HCT116 (cell line): ENCODE measurements around the gene ACTN1. TPM values are rescaled to one million over a fixed set of nuclear protein-coding genes. Genes with fewer than 3 reads are reported as not detected.

ENCODE experiments used
- ATAC-seq: fragments of 200-7000 bp; cut with Tn5 transposase; 2 replicates; pipeline ENCODE4 v1.9.1; 2020; ENCODE audit warnings: mild to moderate bottlenecking, moderate library complexity
- BruUV-seq: library from RNA; stranded (reverse); fragments of 400-500 nt; replicated peaks from 2 replicates; lab custom pipeline; 2021; lab: Mats Ljungman, UMichigan
- CTCF ChIA-PET: fragments of 300-600 bp; sonication (Branson Sonifier 250); formaldehyde crosslinking; loops from one replicate; lab custom pipeline; 2021; ENCODE audit warnings: antibody characterized with exemption; lab: Charles Lee
- POLR2A ChIA-PET: fragments of 300-600, 350-600 bp; sonication (Branson Sonifier 250); formaldehyde crosslinking; loops from one replicate; lab custom pipeline; 2021; ENCODE audit warnings: antibody characterized with exemption; lab: Charles Lee
- RAD21 ChIA-PET, 2 experiments: fragments of 300-600 bp; sonication (Branson Sonifier 250); formaldehyde crosslinking; loops; one replicate each; lab custom pipeline; 2023; ENCODE audit warnings: low total read pairs in 2 of 2; ENCODE audit not compliant: uncharacterized antibody in 2 of 2, unreplicated experiment in 2 of 2, low non-redundant PET in 1 of 2; lab: Charles Lee
- DNase-seq: peaks from one replicate; pipeline ENCODE4 v3.0.0-alpha.2; 2010; ENCODE audit warnings: low read depth, low spot score
- H2AFZ ChIP-seq: fragments of 200-600 bp; shearing (Covaris generic), sonication (generic); 2 replicates; pipeline ENCODE4 v1.6.1; 2017; ENCODE audit warnings: low read depth, mixed run types, mixed read lengths, antibody characterized with exemption, low read length; ENCODE audit not compliant: poor library complexity, severe bottlenecking
- H3K27ac ChIP-seq: 2 replicates; pipeline ENCODE4 v1.5.1; 2012; ENCODE audit warnings: low read depth, low read length
- H3K27me3 ChIP-seq: fragments of 200-600 bp; sonication (generic); 2 replicates; pipeline ENCODE4 v1.6.1; 2016; ENCODE audit warnings: mixed run types, low read length, mixed read lengths; ENCODE audit not compliant: insufficient read depth
- H3K36me3 ChIP-seq, 2 experiments: fragments of 200-500 bp in 1 of 2; fragments of 200-600 bp in 1 of 2; sonication (Bioruptor generic) in 1 of 2; sonication (generic) in 1 of 2; 2 replicates each; pipeline versions ENCODE4 v1.5.1 to v1.6.1; 2014 to 2016; ENCODE audit warnings: low read length in 2 of 2, inconsistent platforms in 1 of 2, mixed read lengths in 1 of 2, mixed run types in 1 of 2; ENCODE audit not compliant: insufficient read depth in 2 of 2, control insufficient read depth in 1 of 2
- H3K4me1 ChIP-seq, 2 experiments: fragments of 200-600 bp in 1 of 2; sonication (generic) in 1 of 2; 2 replicates each; pipeline versions ENCODE4 v1.5.1 to v1.6.1; 2012 to 2017; ENCODE audit warnings: low read length in 2 of 2, inconsistent platforms in 1 of 2, mild to moderate bottlenecking in 1 of 2, mixed read lengths in 1 of 2, mixed run types in 1 of 2, moderate library complexity in 1 of 2; ENCODE audit not compliant: insufficient read depth in 2 of 2, control insufficient read depth in 1 of 2
- H3K4me2 ChIP-seq: fragments of 200-600 bp; sonication (generic); 2 replicates; pipeline ENCODE4 v1.6.1; 2017; ENCODE audit warnings: mixed run types, low read length, mixed read lengths
- H3K4me3 ChIP-seq, 2 experiments: fragments of 200-600 bp in 1 of 2; sonication (generic) in 1 of 2; replicated peaks in 1 of 2; 2 replicates each; pipeline ENCODE4 v1.5.1; 2011 to 2016; ENCODE audit warnings: low read length in 2 of 2, control low read depth in 1 of 2, low read depth in 1 of 2, mild to moderate bottlenecking in 1 of 2, mixed read lengths in 1 of 2, mixed run types in 1 of 2
- H3K79me2 ChIP-seq: fragments of 200-600 bp; sonication (generic); 2 replicates; pipeline ENCODE4 v1.6.1; 2017; ENCODE audit warnings: mild to moderate bottlenecking, mixed run types, low read length, moderate library complexity, mixed read lengths; ENCODE audit not compliant: insufficient read depth
- H3K9ac ChIP-seq: fragments of 200-600 bp; sonication (generic); 2 replicates; pipeline ENCODE4 v1.6.1; 2016; ENCODE audit warnings: low read length, mixed read lengths
- H3K9me2 ChIP-seq: fragments of 200-600 bp; sonication (generic), shearing (Covaris generic); 2 replicates; pipeline ENCODE4 v1.6.1; 2017; ENCODE audit warnings: mixed run types, mild to moderate bottlenecking, moderate library complexity; ENCODE audit not compliant: insufficient read depth
- H3K9me3 ChIP-seq, 2 experiments: fragments of 200-500 bp in 1 of 2; fragments of 200-600 bp in 1 of 2; sonication (Bioruptor generic) in 1 of 2; sonication (generic) in 1 of 2; 2 replicates each; pipeline ENCODE4 v1.6.1; 2014 to 2017; ENCODE audit warnings: low read length in 2 of 2, mixed read lengths in 2 of 2, inconsistent platforms in 1 of 2, low read depth in 1 of 2, mild to moderate bottlenecking in 1 of 2, mixed run types in 1 of 2, moderate library complexity in 1 of 2; ENCODE audit not compliant: control insufficient read depth in 1 of 2, insufficient read depth in 1 of 2
- H4K20me1 ChIP-seq: fragments of 200-600 bp; sonication (generic), shearing (Covaris generic); 2 replicates; pipeline ENCODE4 v1.6.1; 2017; ENCODE audit warnings: mixed run types, mild to moderate bottlenecking, moderate library complexity; ENCODE audit not compliant: insufficient read depth
- CBX3 ChIP-seq: IDR thresholded peaks from 2 replicates; pipeline ENCODE4 v1.6.1; 2012; ENCODE audit warnings: low read depth
- EGR1 ChIP-seq: IDR thresholded peaks from 2 replicates; pipeline ENCODE4 v1.6.1; 2012; ENCODE audit warnings: low read depth
- EZH2 ChIP-seq: fragments of 200-600 bp; sonication (generic); IDR thresholded peaks from 2 replicates; pipeline ENCODE4 v1.6.1; 2017; ENCODE audit warnings: antibody characterized with exemption, mixed run types
- EZH2phosphoT487 ChIP-seq: fragments of 200-600 bp; IDR thresholded peaks from 2 replicates; pipeline ENCODE4 v1.6.1; 2018; ENCODE audit warnings: antibody characterized with exemption, borderline replicate concordance
- FOSL1 ChIP-seq: IDR thresholded peaks from 2 replicates; pipeline ENCODE4 v1.6.1; 2012; ENCODE audit warnings: low read depth
- POLR2A ChIP-seq: IDR thresholded peaks from 2 replicates; pipeline ENCODE4 v1.7.0; 2011; ENCODE audit warnings: borderline replicate concordance; ENCODE audit not compliant: insufficient read depth, insufficient read length; ENCODE audit errors: extremely low read depth
- POLR2AphosphoS5 ChIP-seq: IDR thresholded peaks from 2 replicates; pipeline ENCODE4 v1.6.1; 2011; ENCODE audit warnings: mild to moderate bottlenecking, low read depth, low read length, moderate library complexity
- RAD21 ChIP-seq: IDR thresholded peaks from 2 replicates; pipeline ENCODE4 v1.6.1; 2012; ENCODE audit warnings: low read depth, mild to moderate bottlenecking
- SIN3A ChIP-seq: IDR thresholded peaks from 2 replicates; pipeline ENCODE4 v1.6.1; 2012; ENCODE audit warnings: low read depth
- SP1 ChIP-seq: IDR thresholded peaks from 2 replicates; pipeline ENCODE4 v1.6.1; 2012; ENCODE audit warnings: low read depth
- SRF ChIP-seq: IDR thresholded peaks from 2 replicates; pipeline ENCODE4 v1.6.1; 2012; ENCODE audit warnings: low read depth
- YY1 ChIP-seq: IDR thresholded peaks from 2 replicates; pipeline ENCODE4 v1.6.1; 2011; ENCODE audit warnings: low read length, low read depth, moderate library complexity, mild to moderate bottlenecking; ENCODE audit not compliant: insufficient replicate concordance; ENCODE audit errors: extremely low read depth
- ZNF274 ChIP-seq: fragments of 200-500 bp; sonication (Bioruptor generic); IDR thresholded peaks from 2 replicates; pipeline ENCODE4 v1.6.1; 2014; ENCODE audit warnings: mild to moderate bottlenecking, low read depth, low read length, inconsistent platforms
- intact Hi-C: fragments of 100-400 bp; cut with micrococcal nuclease; formaldehyde crosslinking; loops from 2 replicates; pipeline ENCODE4 v1.10.0; 2022
- total RNA-seq: library from RNA; stranded (reverse); gene quantifications from one replicate; pipeline ENCODE4 v1.2.1, GENCODE V29; 2021; ENCODE audit not compliant: unreplicated experiment
- TF ChIP-seq, protein P1 (sequence below), 3 experiments: fragments of 200-600 bp in 1 of 3; sonication (generic) in 1 of 3; IDR thresholded peaks in 2 of 3; conservative IDR thresholded peaks in 1 of 3; 2 replicates each; pipeline ENCODE4 v1.5.1; 2012 to 2017; ENCODE audit warnings: low read depth in 2 of 3, low read length in 2 of 3, antibody characterized with exemption in 1 of 3, borderline replicate concordance in 1 of 3, control low read depth in 1 of 3, mild to moderate bottlenecking in 1 of 3, mixed read lengths in 1 of 3, mixed run types in 1 of 3, moderate library complexity in 1 of 3; ENCODE audit not compliant: insufficient read depth in 1 of 3
- TF ChIP-seq, protein P2 (sequence below): IDR thresholded peaks from 2 replicates; pipeline ENCODE4 v1.6.1; 2012
- TF ChIP-seq, protein P3 (sequence below): IDR thresholded peaks from 2 replicates; pipeline ENCODE4 v1.6.1; 2012
- TF ChIP-seq, protein P4 (sequence below): IDR thresholded peaks from 2 replicates; pipeline ENCODE4 v1.6.1; 2012; ENCODE audit warnings: low read depth

The ACTN1 gene
- total RNA-seq, 1 experiment from 2014 or later = 123 TPM

DNA sequence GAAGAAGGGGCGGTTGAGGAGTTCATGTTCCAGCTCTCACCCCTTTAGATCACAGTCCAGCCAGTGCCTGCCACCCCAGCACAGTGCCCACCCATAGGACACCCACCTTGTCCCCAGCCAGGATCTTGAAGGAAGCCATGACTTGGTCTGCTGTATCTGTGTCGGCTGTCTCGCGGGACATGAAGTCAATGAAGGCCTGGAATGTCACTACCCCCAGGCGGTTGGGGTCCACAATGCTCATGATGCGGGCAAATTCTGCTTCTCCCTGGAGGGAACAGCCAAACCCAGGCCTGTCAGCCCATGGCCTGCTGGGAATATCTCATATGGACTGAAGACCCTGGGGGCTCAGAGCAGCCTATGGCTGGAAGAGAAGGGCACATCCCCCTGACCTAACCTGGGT, 102.1 kb downstream of the ACTN1 start (continued):
- TF ChIP-seq, protein P1, sequence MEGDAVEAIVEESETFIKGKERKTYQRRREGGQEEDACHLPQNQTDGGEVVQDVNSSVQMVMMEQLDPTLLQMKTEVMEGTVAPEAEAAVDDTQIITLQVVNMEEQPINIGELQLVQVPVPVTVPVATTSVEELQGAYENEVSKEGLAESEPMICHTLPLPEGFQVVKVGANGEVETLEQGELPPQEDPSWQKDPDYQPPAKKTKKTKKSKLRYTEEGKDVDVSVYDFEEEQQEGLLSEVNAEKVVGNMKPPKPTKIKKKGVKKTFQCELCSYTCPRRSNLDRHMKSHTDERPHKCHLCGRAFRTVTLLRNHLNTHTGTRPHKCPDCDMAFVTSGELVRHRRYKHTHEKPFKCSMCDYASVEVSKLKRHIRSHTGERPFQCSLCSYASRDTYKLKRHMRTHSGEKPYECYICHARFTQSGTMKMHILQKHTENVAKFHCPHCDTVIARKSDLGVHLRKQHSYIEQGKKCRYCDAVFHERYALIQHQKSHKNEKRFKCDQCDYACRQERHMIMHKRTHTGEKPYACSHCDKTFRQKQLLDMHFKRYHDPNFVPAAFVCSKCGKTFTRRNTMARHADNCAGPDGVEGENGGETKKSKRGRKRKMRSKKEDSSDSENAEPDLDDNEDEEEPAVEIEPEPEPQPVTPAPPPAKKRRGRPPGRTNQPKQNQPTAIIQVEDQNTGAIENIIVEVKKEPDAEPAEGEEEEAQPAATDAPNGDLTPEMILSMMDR (IDR thresholded peaks at IDR 0.05 in 2 of 3, conservative IDR thresholded peaks at IDR 0.05 in 1 of 3; ENCODE audit: borderline replicate concordance in 1 of 3, insufficient read depth in 1 of 3, low read depth in 2 of 3, low read length in 2 of 3) = no peak
- TF ChIP-seq SIN3A = no peak

DNA sequence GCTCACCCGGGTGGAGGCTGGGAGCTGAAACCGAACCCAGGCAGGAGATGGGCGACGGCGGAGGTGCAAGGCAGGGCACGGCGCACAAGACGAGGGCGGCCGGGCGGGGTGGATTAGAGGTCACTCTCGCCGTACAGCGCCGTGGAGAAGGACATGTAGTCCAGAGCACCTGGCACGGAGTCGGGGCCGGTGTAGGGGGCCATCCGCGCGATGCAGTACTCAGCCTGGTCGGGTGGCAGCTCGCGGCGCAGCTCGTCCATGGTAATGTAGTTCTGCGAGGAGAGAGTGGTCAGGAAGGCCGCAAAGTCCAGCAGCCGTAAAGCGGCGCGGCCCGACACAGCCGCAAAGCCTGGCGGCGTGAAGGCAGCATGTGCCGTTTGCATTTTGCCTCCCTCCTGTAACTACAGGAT, 104.4 kb downstream of the ACTN1 start:
- Histone ChIP-seq H3K36me3 (peaks cover 20 to 44% of the 10 kb centered on the region in 2 experiments; a peak in 3 of 4 replicates), H3K9me3 (no peaks in the 10 kb centered on the region), H3K9me2 (no peaks in the 10 kb centered on the region), H3K4me3 (peak overlapping the region; percentile 62 to 64), H3K4me2 (peak overlapping the region; percentile 72), H3K27me3 (no peaks in the 10 kb centered on the region), H2AFZ (no peak overlapping the region), H3K79me2 (peaks cover 8% of the 10 kb centered on the region), H4K20me1 (no peaks in the 10 kb centered on the region), H3K27ac (peak overlapping the region; percentile 67), H3K4me1 (peaks cover 0 to 10% of the 10 kb centered on the region in 2 experiments; a peak in 2 of 4 replicates), H3K9ac (peak overlapping the region; percentile 76)
- DNase-seq = peak; percentile 57
- ATAC-seq = peak; percentile 91
- no TSS peak for BruUV-seq
- CTCF ChIA-PET = interaction anchor here (0.6 to 2.3 kb wide), 2 partner anchors 216 to 232 kb away, joined by 3 to 10 read pairs; no protein-coding TSS in a partner anchor
- intact Hi-C loops = no loop called here
- POLR2A ChIA-PET = no interaction called here
- RAD21 ChIA-PET = no interaction called here
- no peak for TF ChIP-seq SRF
- no peak for TF ChIP-seq EZH2phosphoT487
- TF ChIP-seq RAD21 = 0 out of 2 replicates have a peak, but pooled peaks have one; percentile 16
- TF ChIP-seq, protein P2, sequence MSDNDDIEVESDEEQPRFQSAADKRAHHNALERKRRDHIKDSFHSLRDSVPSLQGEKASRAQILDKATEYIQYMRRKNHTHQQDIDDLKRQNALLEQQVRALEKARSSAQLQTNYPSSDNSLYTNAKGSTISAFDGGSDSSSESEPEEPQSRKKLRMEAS = peak; percentile 93
- TF ChIP-seq SP1 = no peak
- TF ChIP-seq, protein P3, sequence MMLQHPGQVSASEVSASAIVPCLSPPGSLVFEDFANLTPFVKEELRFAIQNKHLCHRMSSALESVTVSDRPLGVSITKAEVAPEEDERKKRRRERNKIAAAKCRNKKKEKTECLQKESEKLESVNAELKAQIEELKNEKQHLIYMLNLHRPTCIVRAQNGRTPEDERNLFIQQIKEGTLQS = no peak
- no peak for TF ChIP-seq SIN3A
- TF ChIP-seq EGR1 = no peak
- TF ChIP-seq EZH2 = no peak
- TF ChIP-seq FOSL1 = no peak
- peak; percentile 42 for TF ChIP-seq POLR2A
- TF ChIP-seq, protein P4, sequence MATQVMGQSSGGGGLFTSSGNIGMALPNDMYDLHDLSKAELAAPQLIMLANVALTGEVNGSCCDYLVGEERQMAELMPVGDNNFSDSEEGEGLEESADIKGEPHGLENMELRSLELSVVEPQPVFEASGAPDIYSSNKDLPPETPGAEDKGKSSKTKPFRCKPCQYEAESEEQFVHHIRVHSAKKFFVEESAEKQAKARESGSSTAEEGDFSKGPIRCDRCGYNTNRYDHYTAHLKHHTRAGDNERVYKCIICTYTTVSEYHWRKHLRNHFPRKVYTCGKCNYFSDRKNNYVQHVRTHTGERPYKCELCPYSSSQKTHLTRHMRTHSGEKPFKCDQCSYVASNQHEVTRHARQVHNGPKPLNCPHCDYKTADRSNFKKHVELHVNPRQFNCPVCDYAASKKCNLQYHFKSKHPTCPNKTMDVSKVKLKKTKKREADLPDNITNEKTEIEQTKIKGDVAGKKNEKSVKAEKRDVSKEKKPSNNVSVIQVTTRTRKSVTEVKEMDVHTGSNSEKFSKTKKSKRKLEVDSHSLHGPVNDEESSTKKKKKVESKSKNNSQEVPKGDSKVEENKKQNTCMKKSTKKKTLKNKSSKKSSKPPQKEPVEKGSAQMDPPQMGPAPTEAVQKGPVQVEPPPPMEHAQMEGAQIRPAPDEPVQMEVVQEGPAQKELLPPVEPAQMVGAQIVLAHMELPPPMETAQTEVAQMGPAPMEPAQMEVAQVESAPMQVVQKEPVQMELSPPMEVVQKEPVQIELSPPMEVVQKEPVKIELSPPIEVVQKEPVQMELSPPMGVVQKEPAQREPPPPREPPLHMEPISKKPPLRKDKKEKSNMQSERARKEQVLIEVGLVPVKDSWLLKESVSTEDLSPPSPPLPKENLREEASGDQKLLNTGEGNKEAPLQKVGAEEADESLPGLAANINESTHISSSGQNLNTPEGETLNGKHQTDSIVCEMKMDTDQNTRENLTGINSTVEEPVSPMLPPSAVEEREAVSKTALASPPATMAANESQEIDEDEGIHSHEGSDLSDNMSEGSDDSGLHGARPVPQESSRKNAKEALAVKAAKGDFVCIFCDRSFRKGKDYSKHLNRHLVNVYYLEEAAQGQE = no peak
- TF ChIP-seq POLR2AphosphoS5 = peak; percentile 85
- no peak for TF ChIP-seq CBX3
- TF ChIP-seq ZNF274 = no peak
- TF ChIP-seq, protein P1 (IDR thresholded peaks at IDR 0.05 in 2 of 3, conservative IDR thresholded peaks at IDR 0.05 in 1 of 3; ENCODE audit: borderline replicate concordance in 1 of 3, insufficient read depth in 1 of 3, low read depth in 2 of 3, low read length in 2 of 3) = 0 out of 6 replicates have a peak, but pooled peaks of 1 of the 3 experiments have one; percentile 5
- no peak for TF ChIP-seq YY1
